GM20431 (cell line): ENCODE data around the gene TADA3.

Experiments
- in situ Hi-C: fragments of 300-500 bp; cut with MseI, MboI; formaldehyde crosslinking; loops from one replicate; pipeline ENCODE4 v1.15.0; 2020; ENCODE audit warnings: low sequenced_read_pairs; ENCODE audit not compliant: unreplicated experiment

TADA3 gene

DNA sequence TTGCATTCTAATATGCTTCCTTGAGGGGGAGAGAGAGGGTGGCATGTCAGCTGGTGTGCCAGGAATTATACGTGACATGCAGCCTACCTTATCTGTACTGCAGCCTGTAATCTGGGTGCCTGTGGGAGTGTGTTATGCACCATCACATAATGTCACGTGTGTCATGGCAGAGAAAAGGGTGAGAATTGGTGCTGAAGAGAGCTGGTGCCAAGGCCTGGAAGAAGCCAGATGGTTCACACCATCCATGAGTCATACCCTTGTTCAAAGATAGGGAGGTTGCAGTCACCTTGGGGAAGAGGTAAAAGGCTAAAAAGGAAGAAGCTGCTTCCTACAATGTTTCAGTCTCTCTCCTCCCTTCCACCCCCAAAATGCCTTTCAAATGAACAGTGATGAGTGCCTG is 55.4 kb downstream of the TADA3 start:
- in situ Hi-C loops = no loop called here

GRCh38 chr3:9732740-9733115 is 59.5 kb downstream of the TADA3 start:
- in situ Hi-C loops = no loop called here

GRCh38 chr3:9732080-9732739 is 60.1 kb downstream of the TADA3 start:
- in situ Hi-C loops = no loop called here

GRCh38 chr3:9731206-9732079 is 60.8 kb downstream of the TADA3 start, which contains the start of gene BRPF1:
Gene BRPF1 (plus strand): TSS chr3:9731735. CDS start chr3:9734141, 2,406 bp downstream.
- in situ Hi-C loops = no loop called here

GRCh38 chr3:9730657-9731205 is 61.5 kb downstream of the TADA3 start:
- in situ Hi-C loops = no loop called here
